Cardiac muscle cell (in vitro differentiated cells and primary cell): Measurements from ENCODE around the gene GCK. TPM values are rescaled to one million over a fixed set of nuclear protein-coding genes. Genes with fewer than 3 reads are reported as not detected.

Source experiments
- DNase-seq, 2 donors: peaks; one replicate each; pipeline versions ENCODE4 v3.0.0 to v3.0.0-alpha.2; 2010 to 2017; ENCODE audit warnings: low read depth in 1 of 2, low spot score in 1 of 2
- H3K27ac ChIP-seq: fragments of 200-600 bp; sonication (generic); 2 replicates; pipeline ENCODE4 v1.5.1; 2016
- H3K27me3 ChIP-seq: fragments of 200-600 bp; sonication (generic); 2 replicates; pipeline ENCODE4 v1.6.0; 2016; ENCODE audit warnings: control low read depth
- H3K36me3 ChIP-seq: fragments of 200-600 bp; sonication (generic); 2 replicates; pipeline ENCODE4 v1.5.1; 2016; ENCODE audit warnings: control low read depth
- H3K4me1 ChIP-seq: fragments of 200-600 bp; sonication (generic); 2 replicates; pipeline ENCODE4 v1.8.1; 2017; ENCODE audit warnings: low read depth, mild to moderate bottlenecking, mixed run types
- H3K4me3 ChIP-seq: fragments of 200-600 bp; sonication (generic); 2 replicates; pipeline ENCODE4 v1.5.1; 2016; ENCODE audit warnings: mild to moderate bottlenecking
- H3K9me3 ChIP-seq: fragments of 200-600 bp; sonication (generic); 2 replicates; pipeline ENCODE4 v1.5.1; 2017; ENCODE audit warnings: low read depth, mild to moderate bottlenecking, control low read depth
- CTCF ChIP-seq: IDR thresholded peaks from 2 replicates; pipeline ENCODE4 v1.5.1; 2012; ENCODE audit warnings: low read depth, mild to moderate bottlenecking, low read length
- polyA plus RNA-seq: library from polyadenylated mRNA; unstranded; fragments of >200 nt; fragmentation: Nextera tagmentation; extraction: Ambion mirVana; gene quantifications from 2 replicates; pipeline ENCODE4 v1.2.1, GENCODE V29; 2016
- total RNA-seq: library from RNA; depleted of rRNA; stranded (reverse); fragments of >200 nt; gene quantifications from 2 replicates; pipeline ENCODE4 v1.2.3, GENCODE V29; 2016

Gene GCK
- total and polyA plus RNA-seq, 2 experiments from 2014 or later, result 26.7 to 46.4 TPM

- Histone ChIP-seq H3K27ac (no peak overlapping the region), H3K4me3 (no peak overlapping the region), H3K9me3 (no peaks in the 10 kb centered on the region), H3K36me3 (no peaks in the 10 kb centered on the region), H3K4me1 (no peaks in the 10 kb centered on the region), H3K27me3 (no peaks in the 10 kb centered on the region)
- no peak for TF ChIP-seq CTCF
- no peak for DNase-seq
Measured at GRCh38 chr7:44229546-44230105, 40.4 kb upstream of the GCK start.

GRCh38 chr7:44228571-44229350 is 39.5 kb upstream of the GCK start:
- peaks cover 1% of the 10 kb centered on the region for H3K4me1 ChIP-seq
- H3K4me3 ChIP-seq, result no peak overlapping the region
- no peaks in the 10 kb centered on the region for H3K27me3 ChIP-seq
- no peak overlapping the region for H3K27ac ChIP-seq
- DNase-seq, result no peak
- no peak for TF ChIP-seq CTCF
- H3K36me3 ChIP-seq, result no peaks in the 10 kb centered on the region
- no peaks in the 10 kb centered on the region for H3K9me3 ChIP-seq

- no peak for TF ChIP-seq CTCF
- H3K27me3 ChIP-seq, result no peaks in the 10 kb centered on the region
- H3K4me3 ChIP-seq, result no peak overlapping the region
- no peak for DNase-seq
- H3K27ac ChIP-seq, result no peak overlapping the region
- no peaks in the 10 kb centered on the region for H3K9me3 ChIP-seq
- no peaks in the 10 kb centered on the region for H3K36me3 ChIP-seq
- peaks cover 10% of the 10 kb centered on the region for H3K4me1 ChIP-seq
Measured at GRCh38 chr7:44227911-44228310, 38.7 kb upstream of the GCK start.

GRCh38 chr7:44226396-44226753 is 37.1 kb upstream of the GCK start:
- H3K4me3 ChIP-seq, result no peak overlapping the region
- H3K27me3 ChIP-seq, result no peaks in the 10 kb centered on the region
- DNase-seq, result no peak
- H3K9me3 ChIP-seq, result no peaks in the 10 kb centered on the region
- no peak overlapping the region for H3K27ac ChIP-seq
- peaks cover 10% of the 10 kb centered on the region for H3K4me1 ChIP-seq
- no peaks in the 10 kb centered on the region for H3K36me3 ChIP-seq
- no peak for TF ChIP-seq CTCF

- no peaks in the 10 kb centered on the region for H3K9me3 ChIP-seq
- TF ChIP-seq CTCF, result no peak
- H3K27ac ChIP-seq, result no peak overlapping the region
- peaks cover 10% of the 10 kb centered on the region for H3K4me1 ChIP-seq
- no peak for DNase-seq
- no peaks in the 10 kb centered on the region for H3K36me3 ChIP-seq
- H3K4me3 ChIP-seq, result no peak overlapping the region
- no peaks in the 10 kb centered on the region for H3K27me3 ChIP-seq
Measured at GRCh38 chr7:44225566-44226395, 36.5 kb upstream of the GCK start.
